OCI-M1 (cell line): ENCODE measurements around the gene SNAPC3.
A peak's percentile ranks its signal among the peaks of the same experiment; 100 is the strongest.
"Not testable (repeated sequence)": the region's sequence is repeated elsewhere in the genome, so short reads cannot be mapped to it uniquely, and the experiment has no call there.

Experiments used
- DNase-seq: peaks from one replicate; lab custom pipeline; 2025; lab: John Stamatoyannopoulos, UW

Gene SNAPC3

GRCh38 chr9:15423231-15423985 is 732 bp downstream of the SNAPC3 start:
- DNase-seq: peak; percentile 46

GRCh38 chr9:15426019-15426418 is 3.3 kb downstream of the SNAPC3 start:
- DNase-seq: no peak

- not testable (repeated sequence) for DNase-seq
Measured at GRCh38 chr9:15427702-15428101, 5.0 kb downstream of the SNAPC3 start.

GRCh38 chr9:15430920-15431844 is 8.5 kb downstream of the SNAPC3 start:
- DNase-seq: no peak

GRCh38 chr9:15433191-15433590 is 10.5 kb downstream of the SNAPC3 start:
- no peak for DNase-seq

- no peak for DNase-seq
Measured at GRCh38 chr9:15433661-15434060, 11.0 kb downstream of the SNAPC3 start.

- no peak for DNase-seq
Measured at GRCh38 chr9:15438891-15439290, 16.2 kb downstream of the SNAPC3 start.

- not testable (repeated sequence) for DNase-seq
Measured at GRCh38 chr9:15441841-15442240, 19.2 kb downstream of the SNAPC3 start.

- not testable (repeated sequence) for DNase-seq
Measured at GRCh38 chr9:15442264-15442663, 19.6 kb downstream of the SNAPC3 start.

GRCh38 chr9:15444141-15444540 is 21.5 kb downstream of the SNAPC3 start:
- no peak for DNase-seq

GRCh38 chr9:15453956-15454355 is 31.3 kb downstream of the SNAPC3 start:
- DNase-seq: no peak

GRCh38 chr9:15461056-15461455 is 38.4 kb downstream of the SNAPC3 start:
- DNase-seq: no peak

GRCh38 chr9:15461601-15462000 is 38.9 kb downstream of the SNAPC3 start:
- DNase-seq: no peak

- no peak for DNase-seq
Measured at GRCh38 chr9:15468145-15468544, 45.5 kb downstream of the SNAPC3 start.

GRCh38 chr9:15469406-15469805 is 46.7 kb downstream of the SNAPC3 start:
- DNase-seq: no peak

GRCh38 chr9:15469862-15470261 is 47.2 kb downstream of the SNAPC3 start:
- DNase-seq: no peak

GRCh38 chr9:15475923-15476536 is 53.4 kb downstream of the SNAPC3 start:
- DNase-seq: no peak

GRCh38 chr9:15480028-15480427 is 57.4 kb downstream of the SNAPC3 start:
- no peak for DNase-seq

GRCh38 chr9:15482146-15482545 is 59.5 kb downstream of the SNAPC3 start:
- DNase-seq: no peak

- no peak for DNase-seq
Measured at GRCh38 chr9:15484802-15485201, 62.1 kb downstream of the SNAPC3 start.

GRCh38 chr9:15485836-15486666 is 63.4 kb downstream of the SNAPC3 start:
- DNase-seq: peak; percentile 20

- no peak for DNase-seq
Measured at GRCh38 chr9:15491950-15492349, 69.3 kb downstream of the SNAPC3 start.
